C1 segment of cervical spinal cord (tissue), 14 donors: ENCODE results near the gene TGFBR2.
"Not testable (repeated sequence)": the region's sequence is repeated elsewhere in the genome, so short reads cannot be mapped to it uniquely, and the experiment has no call there.

Source experiments
- DNase-seq, 14 donors: peaks; one replicate each; lab custom pipeline; 2025; lab: John Stamatoyannopoulos, UW

The TGFBR2 gene

GRCh38 chr3:30619318-30619717 lies 12.9 kb downstream of the TGFBR2 start:
- DNase-seq, result no peak

DNA sequence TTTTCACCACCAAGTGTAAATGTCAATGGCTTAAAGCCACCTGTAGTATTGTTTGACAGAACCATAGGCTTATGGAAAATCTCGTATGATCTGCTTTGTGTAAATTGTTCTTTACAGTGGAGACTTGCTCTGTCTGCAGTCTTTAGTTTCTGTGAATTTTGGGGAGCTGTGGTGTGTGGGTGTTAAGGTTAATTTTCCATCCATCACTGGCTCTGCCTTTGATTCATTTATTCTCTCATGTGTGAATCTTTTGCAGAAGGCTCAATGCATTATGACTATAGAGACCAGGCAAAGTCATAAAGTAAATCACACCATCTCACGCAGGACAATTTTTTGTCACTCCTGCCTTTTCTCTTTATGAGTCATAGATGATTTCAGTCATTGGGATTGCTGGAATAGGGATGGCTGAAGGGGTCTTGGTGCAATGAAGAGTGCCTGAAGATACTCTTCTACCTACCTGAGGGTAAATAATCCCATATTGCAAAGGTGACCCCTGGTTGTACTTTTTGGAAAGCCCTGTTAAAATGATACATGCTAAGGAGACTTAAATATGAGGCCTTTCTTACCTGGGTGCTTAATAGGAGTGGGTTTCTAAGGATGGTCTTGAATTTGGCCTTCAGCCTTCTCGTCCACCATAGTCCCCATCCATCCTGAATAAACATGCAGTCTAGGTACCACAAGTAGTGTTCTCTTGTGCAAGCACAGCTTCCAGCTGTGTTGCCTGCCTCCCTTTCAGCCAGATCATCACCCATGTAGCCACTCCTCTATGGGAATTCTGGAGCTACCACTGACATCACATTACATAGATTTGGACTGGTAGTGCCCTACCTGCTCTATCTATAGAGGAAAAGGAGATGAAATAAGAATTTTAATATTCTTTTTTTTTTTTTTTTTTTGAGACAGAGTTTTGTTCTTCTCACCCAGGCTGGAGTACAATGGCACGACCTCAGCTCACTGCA lies 14.3 kb downstream of the TGFBR2 start:
- DNase-seq, result no peak

DNA sequence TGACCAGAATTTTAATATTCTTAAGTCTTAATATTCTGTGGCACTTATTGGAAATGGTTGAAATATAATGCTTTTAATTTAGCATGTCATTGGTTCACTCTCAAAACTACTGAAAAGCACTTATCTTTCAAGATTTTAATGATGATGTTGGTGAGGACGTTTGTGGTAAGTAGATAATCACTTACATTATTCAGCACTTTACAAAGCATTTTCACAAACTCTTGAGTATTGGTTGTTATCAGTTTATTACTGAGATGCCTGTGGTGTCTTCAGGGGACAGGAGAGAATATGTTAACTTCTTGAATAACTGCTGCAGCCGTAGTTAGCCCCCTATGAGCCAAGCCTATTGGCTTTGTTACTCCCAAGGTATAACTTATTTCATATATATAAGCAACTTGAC lies 15.2 kb downstream of the TGFBR2 start:
- no peak for DNase-seq

- DNase-seq, result no peak
These were observed 15.7 kb downstream of the TGFBR2 start for GRCh38 chr3:30622047-30622545.

- no peak for DNase-seq
These were observed 16.4 kb downstream of the TGFBR2 start for GRCh38 chr3:30622790-30623189.

DNA sequence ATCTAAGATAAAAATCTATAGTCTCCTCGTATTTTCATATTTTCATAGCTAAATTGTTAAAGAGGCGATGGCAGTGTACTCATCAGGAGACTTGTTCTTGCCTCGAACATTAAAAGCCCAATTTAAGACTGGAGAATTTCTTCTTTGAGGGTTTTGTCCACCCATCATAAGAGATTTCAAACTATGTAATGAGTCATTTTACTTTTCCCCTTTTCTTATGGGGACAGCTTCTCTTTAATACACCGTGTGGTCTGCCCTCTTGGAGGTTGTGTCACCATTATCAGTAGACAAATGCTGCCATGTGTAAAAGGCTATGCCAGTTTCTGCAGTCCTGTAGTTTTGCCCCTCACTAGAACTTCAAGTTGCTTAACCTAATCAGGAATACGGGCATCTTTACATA lies 16.9 kb downstream of the TGFBR2 start:
- no peak for DNase-seq

DNA sequence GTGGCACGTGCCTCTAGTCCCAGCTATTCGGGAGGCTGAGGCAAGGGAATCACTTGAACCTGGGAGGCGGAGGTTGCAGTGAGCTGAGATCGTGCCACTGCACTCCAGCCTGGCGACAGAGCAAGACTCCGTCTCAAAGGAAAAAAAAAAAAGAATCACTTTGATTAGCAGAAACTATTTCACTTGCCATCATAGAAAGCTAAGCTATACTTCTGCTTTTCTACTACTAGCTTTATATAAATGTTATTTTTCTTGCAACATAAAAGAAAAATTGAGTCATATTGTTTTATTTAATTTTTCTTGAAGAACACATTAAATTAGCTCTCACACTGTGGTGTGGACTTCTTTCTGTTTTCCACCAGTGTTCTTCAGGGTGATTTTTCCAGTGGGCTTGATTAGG lies 18.1 kb downstream of the TGFBR2 start:
- DNase-seq, result not testable (repeated sequence)

GRCh38 chr3:30625541-30626438 lies 19.4 kb downstream of the TGFBR2 start:
- DNase-seq, result no peak

GRCh38 chr3:30626443-30627180 lies 20.2 kb downstream of the TGFBR2 start:
- no peak for DNase-seq

DNA sequence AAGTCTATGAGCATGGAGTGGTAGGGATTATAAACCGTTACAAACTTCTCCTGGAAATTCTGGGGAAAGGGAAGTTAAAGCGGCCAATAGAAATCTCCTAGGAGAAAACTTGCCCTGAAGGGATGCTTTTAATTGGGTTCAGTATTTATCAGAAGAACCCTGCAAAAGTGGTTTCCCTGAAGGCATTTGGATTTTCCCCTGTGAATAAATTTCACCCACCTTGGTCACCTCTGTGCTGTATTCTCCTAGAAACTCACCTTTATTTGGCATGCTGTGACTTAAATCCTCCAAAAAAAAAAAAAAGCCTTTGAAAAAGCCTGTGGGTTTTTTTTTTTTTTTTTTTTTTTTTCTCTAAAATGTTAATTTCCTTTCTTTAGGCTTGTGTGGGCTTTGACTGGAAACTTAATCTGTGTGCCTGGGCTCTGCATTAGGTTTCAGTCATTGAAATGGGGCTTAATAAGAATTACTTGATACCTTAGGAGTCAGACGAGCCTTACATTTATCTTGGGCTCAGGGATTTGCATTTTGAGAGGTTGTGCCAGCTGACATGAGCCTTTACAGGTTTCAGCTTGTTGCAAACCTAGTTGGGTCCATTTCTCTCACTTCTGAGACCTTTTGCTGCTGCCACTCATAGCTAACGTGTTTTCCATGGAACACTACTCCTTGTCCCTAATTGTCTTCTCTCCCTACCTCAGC lies 22.0 kb downstream of the TGFBR2 start:
- DNase-seq, result no peak

DNA sequence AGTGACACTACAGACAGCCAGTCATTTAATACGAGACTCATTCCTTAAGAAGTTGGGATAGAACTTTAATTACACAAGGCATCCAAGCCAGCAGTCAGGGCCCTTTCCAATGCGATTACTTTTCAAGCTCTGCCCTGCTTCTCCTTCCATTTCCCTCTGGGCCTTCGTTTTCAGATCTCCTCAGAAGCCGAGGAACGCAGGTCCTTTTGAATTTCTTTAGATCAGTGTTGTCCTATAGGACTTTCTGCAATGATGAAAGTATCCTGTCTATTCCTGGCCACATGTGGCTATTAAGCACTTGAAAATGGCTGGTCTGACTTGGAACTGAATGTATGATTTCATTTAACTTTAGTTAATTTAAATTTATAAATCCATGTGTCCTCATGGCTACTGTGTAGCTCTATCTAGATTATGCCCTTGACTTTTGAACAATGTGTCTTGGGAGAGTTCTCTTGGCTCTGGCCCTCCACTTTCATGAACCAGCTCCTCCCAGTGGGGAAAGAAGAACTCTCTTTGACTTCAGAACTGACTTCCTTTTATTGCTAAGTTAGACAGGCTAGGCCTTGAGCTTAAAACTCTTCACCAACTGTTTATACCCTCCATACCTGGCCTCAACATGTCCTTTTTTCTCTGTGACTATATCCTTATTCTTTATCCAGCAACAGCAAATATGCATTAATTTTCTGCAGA lies 22.6 kb downstream of the TGFBR2 start:
- DNase-seq, result no peak

DNA sequence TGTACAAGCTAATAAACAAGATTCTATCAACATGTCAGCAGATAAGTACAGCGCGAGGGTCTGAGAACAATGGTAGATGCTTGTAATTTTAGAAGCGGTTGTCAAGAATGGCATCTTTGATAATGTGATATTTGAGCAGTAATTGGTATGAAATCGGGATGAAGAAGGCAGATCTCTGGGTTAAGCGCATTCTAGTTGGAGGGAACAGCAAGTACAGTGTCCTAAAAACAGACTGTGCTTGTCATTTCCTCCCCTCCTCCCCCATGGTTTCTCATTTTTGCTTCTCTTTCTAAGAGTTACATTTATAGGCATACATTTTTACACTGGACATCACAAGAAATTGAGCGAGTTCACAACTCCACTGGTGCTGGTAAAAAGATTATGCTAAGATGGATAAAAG lies 23.3 kb downstream of the TGFBR2 start:
- no peak for DNase-seq

DNA sequence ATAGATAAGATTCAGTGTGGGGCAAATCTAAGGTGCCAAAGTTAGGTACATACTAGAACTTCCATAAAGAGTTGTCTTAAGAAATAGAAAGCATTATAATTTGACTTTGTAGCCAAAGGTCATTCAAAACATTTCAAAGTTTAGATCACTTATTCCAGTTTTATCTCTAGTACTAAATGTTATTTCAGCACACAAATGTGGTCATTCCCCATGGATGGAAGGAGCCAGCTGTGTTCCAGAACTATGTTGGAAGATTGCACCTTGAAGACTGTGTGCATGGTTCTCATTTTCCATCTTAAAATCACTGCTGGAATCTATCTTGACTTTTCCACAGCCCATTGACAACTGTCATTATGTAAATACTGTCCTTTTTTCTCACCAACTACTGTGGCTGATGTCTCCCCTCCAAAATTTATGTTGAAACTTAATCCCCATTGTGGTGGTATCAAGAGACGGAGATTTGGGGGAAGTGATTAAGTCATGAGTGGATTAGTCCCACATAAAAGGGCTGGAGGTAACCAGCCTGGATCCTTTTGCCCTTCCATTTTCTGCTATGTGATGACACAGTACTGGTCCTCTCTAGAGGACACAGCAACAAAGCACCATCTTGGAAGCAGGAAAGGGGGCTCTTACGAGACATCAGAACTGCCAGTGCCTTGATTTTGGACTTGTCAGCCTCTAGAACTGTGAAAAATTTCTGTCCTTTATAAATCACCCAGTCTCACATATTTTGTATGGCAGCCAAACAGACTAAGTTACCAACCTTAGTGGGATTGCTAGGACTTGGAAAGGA lies 24.0 kb downstream of the TGFBR2 start:
- DNase-seq, result no peak

DNA sequence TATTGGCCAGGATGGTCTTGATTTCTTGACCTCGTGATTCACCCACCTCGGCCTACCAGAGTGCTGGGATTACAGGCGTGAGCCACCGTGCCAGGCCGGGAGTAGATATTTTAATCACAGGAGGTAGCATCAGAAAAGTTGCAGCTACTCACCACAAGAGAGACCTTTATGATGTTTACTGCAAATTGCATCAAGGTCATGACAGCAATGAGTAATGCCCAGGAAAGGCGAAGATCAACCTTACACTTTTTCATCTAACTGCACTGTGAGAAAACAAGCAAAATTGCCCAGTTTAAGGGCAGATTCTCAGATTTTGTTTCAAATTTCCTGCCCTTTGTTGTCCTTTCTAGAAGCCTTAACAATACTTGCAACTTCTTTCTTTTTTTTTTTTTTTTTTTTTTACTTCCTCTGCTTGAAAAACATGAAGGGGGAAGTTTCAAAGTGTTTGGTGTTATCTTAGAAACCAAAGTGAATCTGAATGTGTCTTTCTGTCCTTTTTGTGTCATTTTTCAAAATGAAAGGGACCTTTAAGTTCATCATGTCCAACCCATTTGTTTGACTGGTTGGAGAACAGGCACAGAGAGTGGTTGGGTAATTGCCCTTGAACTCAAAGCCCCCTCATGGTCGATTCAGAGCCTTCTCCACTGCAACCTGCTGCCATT lies 25.0 kb downstream of the TGFBR2 start:
- DNase-seq, result no peak

DNA sequence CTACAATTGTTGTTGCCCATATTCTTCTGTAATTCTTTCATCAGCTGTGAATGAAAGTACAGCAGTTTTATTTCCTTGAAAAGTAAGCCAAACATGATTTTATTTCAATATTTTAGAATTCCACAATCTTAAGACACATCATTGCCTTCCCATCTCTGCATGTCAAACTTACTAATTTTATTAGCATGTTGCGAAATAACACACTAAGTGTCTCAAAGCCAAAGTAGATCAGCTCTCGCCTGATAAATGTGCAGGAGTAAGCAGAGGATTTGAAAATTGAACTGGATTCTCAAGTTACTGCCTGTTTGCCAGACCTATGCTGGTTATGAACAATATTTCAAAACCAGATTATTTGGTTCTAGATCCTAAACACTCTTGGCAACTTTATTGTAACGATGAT lies 25.7 kb downstream of the TGFBR2 start:
- DNase-seq, result no peak

DNA sequence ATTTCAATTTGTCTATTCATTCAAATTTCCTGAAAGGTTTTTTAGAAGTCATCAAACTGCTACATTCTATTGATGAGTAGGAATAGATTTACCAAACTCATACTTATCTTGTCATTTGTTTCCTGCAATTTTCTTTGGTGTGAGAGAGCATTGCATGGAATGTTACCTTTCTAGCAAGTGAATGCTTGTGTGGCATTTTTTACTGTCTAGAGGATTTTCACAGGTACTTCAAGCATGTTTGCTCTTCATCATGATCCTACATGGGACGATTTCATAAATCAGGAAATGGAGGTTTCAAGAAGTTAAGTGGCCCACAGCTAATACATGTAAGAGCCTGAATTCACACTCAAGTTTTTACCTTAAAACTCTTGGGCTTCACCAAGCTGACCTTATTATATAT lies 26.1 kb downstream of the TGFBR2 start:
- no peak for DNase-seq

DNA sequence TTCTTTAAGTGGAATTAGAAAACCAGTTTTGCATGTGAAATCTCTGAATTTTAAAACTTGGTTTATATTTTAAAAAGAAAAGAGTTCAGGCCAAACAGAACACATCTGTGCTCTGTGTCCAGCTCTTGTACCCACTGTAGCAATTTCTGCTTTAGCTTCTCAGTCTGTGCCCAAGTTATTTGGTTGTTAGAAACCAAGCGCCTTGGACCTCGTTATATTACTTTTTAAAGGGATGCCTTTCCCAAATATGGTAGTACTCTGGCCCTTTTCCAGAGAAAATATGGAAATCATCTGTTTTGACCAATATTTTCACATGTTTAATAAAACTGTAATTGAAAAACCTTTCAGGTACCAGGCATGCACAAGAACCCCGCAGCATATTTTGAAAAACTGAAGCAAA lies 27.3 kb downstream of the TGFBR2 start:
- DNase-seq, result no peak

DNA sequence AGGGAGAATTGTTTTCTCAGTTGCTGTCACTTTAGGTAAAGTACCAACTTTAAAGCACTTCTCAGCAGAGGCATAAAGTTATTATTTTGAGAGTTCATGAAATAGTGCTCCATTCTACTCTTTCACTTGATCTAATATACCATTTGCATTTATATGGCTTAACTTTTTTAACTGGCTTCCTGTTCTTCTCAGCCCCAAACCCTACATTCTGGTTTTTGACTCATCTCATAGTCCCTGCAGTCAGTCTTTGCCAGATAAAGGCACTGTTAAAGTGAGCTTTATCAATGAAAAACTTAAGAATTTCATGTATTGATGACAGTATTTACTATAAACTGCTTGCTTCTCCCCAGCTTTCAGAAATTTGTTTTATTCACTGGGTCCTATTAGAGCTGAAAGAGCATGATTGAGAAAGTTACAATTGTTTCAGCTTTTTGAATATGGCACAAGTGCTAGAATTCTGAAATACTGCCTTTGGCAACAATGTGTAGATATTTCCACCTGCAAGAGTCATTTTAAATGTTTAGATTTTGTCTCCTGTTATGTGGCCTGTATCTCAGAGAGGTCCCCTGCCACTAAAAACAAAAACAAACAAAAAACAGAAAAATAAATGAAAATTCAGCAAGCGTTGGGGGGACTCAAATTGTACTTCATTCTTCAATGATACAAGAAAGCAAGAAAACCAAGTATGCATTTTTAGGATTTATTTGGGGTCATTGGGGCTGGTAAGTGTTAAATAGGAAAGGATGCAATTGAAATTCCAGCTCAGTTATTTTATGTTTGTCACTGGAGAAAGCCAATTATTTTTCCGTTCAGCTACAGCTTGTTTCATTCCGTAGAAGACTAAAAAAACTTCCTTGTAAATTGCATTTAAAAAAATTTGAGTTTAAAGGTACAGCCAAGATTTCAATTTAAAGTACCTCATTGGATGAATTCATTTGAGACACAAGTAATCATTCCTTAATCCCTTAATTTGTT lies 28.6 kb downstream of the TGFBR2 start:
- no peak for DNase-seq
